Measurements from ENCODE around the gene IGSF23.
"Not testable (repeated sequence)": the region's sequence is repeated elsewhere in the genome, so short reads cannot be mapped to it uniquely, and the experiment has no call there.

Gene IGSF23

DNA sequence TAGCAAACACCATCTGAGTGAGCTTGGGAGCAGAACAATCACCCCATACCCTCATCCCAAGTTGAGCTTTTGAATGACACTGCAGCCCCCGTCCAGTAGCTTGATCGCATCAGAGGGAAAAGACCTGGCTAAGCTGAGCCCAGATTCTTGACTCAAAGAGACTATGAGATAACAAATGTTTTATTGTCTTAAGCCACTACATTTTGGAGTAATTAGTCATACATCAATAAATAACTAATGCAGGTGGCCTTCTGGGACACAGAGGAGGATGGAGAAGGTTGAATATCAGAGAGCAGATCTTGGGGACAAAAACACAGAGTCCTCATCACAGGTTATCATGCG, 24.6 kb upstream of the IGSF23 start:
- H3K27ac ChIP-seq = peak overlapping the region; percentile 5; the same call in 1 of the 2 replicates
- TF ChIP-seq, protein P1, sequence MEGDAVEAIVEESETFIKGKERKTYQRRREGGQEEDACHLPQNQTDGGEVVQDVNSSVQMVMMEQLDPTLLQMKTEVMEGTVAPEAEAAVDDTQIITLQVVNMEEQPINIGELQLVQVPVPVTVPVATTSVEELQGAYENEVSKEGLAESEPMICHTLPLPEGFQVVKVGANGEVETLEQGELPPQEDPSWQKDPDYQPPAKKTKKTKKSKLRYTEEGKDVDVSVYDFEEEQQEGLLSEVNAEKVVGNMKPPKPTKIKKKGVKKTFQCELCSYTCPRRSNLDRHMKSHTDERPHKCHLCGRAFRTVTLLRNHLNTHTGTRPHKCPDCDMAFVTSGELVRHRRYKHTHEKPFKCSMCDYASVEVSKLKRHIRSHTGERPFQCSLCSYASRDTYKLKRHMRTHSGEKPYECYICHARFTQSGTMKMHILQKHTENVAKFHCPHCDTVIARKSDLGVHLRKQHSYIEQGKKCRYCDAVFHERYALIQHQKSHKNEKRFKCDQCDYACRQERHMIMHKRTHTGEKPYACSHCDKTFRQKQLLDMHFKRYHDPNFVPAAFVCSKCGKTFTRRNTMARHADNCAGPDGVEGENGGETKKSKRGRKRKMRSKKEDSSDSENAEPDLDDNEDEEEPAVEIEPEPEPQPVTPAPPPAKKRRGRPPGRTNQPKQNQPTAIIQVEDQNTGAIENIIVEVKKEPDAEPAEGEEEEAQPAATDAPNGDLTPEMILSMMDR (conservative IDR thresholded peaks at IDR 0.05) = no peak

DNA sequence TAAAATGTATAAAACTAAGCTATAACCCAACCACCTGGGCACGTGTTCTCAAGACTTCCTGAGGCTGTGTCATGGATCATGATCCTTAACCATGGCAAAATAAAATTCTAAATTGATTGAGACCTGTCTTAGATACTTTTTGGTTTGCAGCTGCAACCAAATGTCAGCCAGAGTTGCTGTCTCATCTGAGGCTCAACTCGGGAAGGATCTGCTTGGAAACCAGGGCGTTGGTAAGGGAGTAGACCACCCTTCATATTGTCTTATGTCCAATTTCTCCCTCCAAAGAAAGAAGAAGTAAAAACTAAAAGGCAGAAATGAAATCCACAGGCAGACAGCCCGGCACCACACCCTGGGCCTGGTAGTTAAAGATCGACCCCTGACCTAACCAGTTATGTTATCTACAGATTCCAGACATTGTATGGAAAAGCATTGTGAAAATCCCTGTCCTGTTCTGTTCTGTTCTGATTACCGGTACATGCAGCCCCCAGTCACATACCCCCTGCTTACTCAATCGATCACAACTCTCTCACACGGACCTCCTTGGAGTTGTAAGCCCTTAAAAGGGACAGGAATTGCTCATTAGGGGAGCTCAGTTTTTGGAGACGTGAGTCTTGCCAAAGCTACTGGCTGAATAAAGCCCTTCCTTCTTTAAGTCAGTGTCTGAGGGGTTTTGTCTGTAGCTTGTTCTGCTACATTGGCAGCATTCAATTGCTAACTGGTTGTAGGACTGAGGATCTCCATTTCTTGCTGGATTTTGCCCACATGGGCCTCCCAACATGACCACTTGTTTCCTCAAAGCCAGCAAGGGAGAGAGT, 22.9 kb upstream of the IGSF23 start:
- H3K27ac ChIP-seq = no peak overlapping the region
- TF ChIP-seq, protein P1 (conservative IDR thresholded peaks at IDR 0.05) = no peak

DNA sequence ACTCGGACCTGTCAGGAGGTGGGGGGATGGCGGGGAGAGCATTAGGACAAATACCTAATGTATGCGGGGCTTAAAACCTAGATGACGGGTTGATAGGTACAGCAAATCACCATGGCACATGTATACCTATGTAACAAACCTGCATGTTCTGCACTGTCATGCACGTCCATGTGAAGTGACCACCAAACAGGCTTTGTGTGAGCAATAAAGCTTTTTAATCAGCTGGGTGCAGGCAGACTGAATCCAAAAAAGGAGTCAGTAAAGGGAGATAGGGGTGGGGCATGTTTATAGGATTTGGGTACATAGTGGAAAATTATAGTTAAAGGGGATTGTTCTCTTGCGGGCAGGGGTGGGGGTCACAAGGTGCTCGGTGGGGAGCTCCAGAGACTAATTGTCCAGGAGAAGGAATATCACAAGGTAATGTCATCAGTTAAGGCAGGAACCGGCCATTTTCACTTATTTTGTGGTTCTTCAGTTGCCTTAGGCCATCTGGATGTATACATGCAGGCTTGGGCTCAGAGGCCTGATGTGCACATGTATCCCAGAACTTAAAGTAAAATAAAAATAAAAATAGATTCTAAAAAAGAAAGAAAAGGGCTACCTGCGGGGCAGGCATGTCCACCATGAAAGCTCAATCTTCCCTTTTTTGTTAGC, 21.9 kb upstream of the IGSF23 start:
- H3K27ac ChIP-seq = not testable (repeated sequence)

DNA sequence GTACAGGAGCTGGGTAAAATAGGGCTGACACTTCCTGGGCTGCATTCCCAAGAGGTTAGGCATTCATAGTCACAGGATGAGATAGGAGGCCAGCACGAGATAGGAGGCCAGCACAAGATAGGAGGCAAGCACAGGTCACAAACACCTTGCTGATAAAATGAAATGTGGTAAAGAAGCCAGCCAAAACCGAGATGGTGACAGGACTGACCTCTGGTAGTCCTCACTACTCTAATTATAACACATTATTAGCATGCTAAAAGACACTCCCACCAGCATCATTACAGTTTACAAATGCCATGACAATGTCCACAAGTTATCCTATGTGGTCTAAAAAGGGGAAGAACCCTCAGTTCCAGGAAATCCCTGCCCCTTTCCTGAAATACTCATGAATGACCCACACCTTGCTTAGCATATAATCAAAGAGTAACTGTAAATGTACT, 20.9 kb upstream of the IGSF23 start:
- TF ChIP-seq, protein P1 (conservative IDR thresholded peaks at IDR 0.05) = no peak
- H3K27ac ChIP-seq = no peak overlapping the region

GRCh38 chr19:44593294-44593693, 20.1 kb upstream of the IGSF23 start:
- TF ChIP-seq, protein P1 (conservative IDR thresholded peaks at IDR 0.05) = no peak
- no peak overlapping the region for H3K27ac ChIP-seq

GRCh38 chr19:44593866-44594266, 19.5 kb upstream of the IGSF23 start:
- not testable (repeated sequence) for H3K27ac ChIP-seq

DNA sequence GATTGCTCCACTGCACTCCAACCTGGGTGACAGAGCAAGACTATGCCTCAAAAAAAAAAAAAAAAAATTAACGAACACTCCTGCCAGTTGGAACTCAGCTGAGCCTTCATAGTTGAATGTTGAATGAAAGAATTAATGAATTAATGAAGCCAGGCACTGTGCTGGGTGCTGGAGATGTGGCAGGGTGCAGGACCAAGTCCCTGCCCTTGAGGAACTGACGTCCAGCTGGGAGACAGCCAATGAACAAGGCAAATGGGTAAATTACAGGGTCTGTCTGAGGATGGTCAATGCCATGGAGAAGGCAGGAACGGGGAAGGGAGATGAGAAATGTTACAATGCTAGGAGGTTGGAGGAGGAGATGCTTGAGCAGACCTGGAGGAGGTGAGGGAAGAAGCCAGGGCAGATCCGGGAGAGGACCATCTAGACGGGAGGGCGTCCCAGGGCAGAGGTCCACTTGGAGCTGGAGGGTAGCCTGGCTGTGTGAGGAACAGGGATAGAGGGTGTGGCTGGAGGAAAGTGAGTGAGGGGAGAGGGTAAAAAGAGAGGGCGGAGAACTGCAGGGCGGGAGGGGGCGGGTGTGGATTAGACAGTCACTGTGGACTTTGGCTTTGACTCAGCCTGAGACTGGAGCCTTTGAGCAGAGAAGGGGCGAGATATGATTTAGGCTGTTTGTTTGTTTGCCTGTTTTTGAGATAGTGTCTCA, 16.8 kb upstream of the IGSF23 start:
- TF ChIP-seq, protein P1 (conservative IDR thresholded peaks at IDR 0.05) = no peak
- H3K27ac ChIP-seq = no peak overlapping the region

DNA sequence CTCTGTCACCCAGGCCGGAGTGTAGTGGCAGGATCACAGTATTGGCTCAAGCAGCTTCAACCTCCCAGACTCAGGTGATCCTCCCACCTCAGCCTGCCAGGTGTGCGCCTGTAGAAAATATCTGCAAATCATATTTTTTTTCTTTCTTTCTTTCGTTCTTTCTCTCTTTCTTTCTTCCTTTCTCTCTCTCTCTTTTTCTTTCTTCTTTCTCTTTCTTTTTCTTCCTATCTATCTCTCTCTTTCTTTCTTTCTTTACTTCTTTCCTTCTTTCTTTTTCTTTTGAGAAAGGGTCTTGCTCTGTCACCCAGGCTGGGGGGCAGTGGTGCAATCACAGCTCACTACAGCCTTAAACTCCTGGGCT, 16.3 kb upstream of the IGSF23 start:
- H3K27ac ChIP-seq = no peak overlapping the region
- TF ChIP-seq, protein P1 (conservative IDR thresholded peaks at IDR 0.05) = no peak
